Ishikawa (cell line): Measurements from ENCODE around the gene ZBTB5.
A peak's percentile ranks its signal among the peaks of the same experiment; 100 is the strongest.

Experiments used
- CEBPB ChIP-seq: IDR thresholded peaks from 2 replicates; pipeline ENCODE4 v1.6.1; 2012
- CREB1 ChIP-seq: IDR thresholded peaks from 2 replicates; pipeline ENCODE4 v1.6.1; 2012; ENCODE audit warnings: low read depth
- EGR1 ChIP-seq: IDR thresholded peaks from 2 replicates; pipeline ENCODE4 v1.6.1; 2012
- EP300 ChIP-seq: IDR thresholded peaks from 2 replicates; pipeline ENCODE4 v1.6.1; 2012; ENCODE audit warnings: borderline replicate concordance
- FOXM1 ChIP-seq: IDR thresholded peaks from 2 replicates; pipeline ENCODE4 v1.6.1; 2012; ENCODE audit warnings: low read depth, borderline replicate concordance
- MAX ChIP-seq: IDR thresholded peaks from 2 replicates; pipeline ENCODE4 v1.6.1; 2012
- NFIC ChIP-seq: IDR thresholded peaks from 2 replicates; pipeline ENCODE4 v1.6.1; 2012
- RAD21 ChIP-seq: IDR thresholded peaks from 2 replicates; pipeline ENCODE4 v1.6.1; 2012; ENCODE audit warnings: low read depth
- REST ChIP-seq: IDR thresholded peaks from 2 replicates; pipeline ENCODE4 v1.6.1; 2012; ENCODE audit warnings: low read depth, mild to moderate bottlenecking
- TAF1 ChIP-seq: IDR thresholded peaks from 2 replicates; pipeline ENCODE4 v1.6.1; 2012; ENCODE audit warnings: low read depth, mild to moderate bottlenecking
- TCF12 ChIP-seq: IDR thresholded peaks from 2 replicates; pipeline ENCODE4 v1.6.1; 2012; ENCODE audit warnings: low read depth
- TEAD4 ChIP-seq: IDR thresholded peaks from 2 replicates; pipeline ENCODE4 v1.6.1; 2012
- USF1 ChIP-seq: IDR thresholded peaks from 2 replicates; pipeline ENCODE4 v1.6.1; 2012
- YY1 ChIP-seq: IDR thresholded peaks from 2 replicates; pipeline ENCODE4 v1.6.1; 2012; ENCODE audit warnings: low read depth
- ZBTB7A ChIP-seq: IDR thresholded peaks from 2 replicates; pipeline ENCODE4 v1.6.1; 2012; ENCODE audit warnings: low read depth

The ZBTB5 gene

DNA sequence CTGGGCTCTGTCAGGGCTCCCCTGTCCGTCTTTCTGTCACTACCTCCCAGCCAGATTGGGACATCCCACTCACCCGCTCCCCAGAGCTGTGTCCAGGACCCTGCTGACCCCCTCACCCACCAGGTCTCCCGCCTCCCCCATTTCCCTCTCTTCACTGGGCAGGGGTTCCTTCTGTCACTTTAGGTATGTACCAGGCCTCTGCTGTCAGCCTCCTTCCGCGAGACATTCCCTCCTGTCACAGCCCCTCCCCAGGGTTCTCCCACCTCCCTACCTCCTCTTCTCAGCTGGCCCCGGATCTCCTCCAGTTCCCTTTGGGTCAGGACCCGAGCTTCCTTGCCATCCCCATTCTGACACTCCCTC, 21.0 kb upstream of the ZBTB5 start:
- TF ChIP-seq CREB1 (no peak), CEBPB (no peak), EGR1 (no peak)

DNA sequence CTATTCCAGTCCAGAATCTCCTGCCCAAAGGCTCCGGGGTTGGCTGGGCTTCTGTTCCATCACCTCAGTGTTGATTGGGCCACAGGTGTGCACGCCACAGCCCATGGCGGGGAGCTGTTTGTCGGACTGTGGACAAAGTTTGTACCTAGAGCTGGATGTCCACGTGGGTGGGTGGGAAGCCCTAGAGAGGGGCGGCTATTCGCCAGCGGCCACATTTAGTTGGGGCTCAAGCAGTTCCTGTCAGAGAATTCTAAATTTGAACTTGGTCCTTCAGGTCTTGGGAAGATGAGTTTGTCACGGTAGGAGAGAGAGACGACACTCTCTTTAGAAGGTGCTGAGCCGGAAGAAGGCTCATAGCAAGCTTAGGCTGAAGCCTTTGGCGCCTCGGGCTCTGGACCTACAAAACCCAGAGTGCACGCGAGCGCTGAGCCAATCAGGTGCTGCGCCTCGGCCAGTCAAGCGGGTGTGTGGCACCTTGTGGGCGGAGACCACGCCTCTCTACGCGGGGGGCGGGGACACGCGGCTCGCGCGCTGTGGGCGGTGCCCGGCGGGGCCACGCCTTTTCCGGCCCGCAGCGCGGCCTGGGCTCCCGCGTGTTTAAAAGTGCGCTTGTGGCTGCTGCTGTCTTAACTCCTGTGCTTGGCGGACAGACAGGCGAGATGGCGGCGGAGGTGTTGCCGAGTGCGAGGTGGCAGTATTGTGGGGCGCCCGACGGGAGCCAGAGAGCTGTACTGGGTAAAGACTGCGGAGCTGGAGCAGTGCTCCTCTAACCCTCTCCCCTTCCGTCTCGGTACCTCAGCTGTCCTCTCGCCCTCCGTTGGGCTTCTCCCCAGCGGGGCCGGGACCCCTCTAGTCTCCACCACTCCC, 20.4 kb upstream of the ZBTB5 start, which contains the start of gene POLR1E:
TSS of gene POLR1E (plus strand) at position 560 of the 867 bp plus-strand sequence. CDS start at position 660, 100 bp downstream.
- peak; percentile 84 for TF ChIP-seq EGR1
- TF ChIP-seq TAF1 = peak; percentile 88
- no peak for TF ChIP-seq EP300
- TF ChIP-seq YY1 = peak; percentile 62; the same call in 1 of the 2 replicates
- TF ChIP-seq NFIC = no peak
- peak; percentile 6; the same call in 1 of the 2 replicates for TF ChIP-seq CREB1
- TF ChIP-seq USF1 = peak; percentile 70
- TF ChIP-seq MAX = peak; percentile 87

- TF ChIP-seq TCF12 (no peak), REST (no peak), EGR1 (no peak), CREB1 (no peak), CEBPB (no peak), TAF1 (no peak), TEAD4 (no peak), EP300 (no peak), YY1 (no peak), MAX (no peak), FOXM1 (no peak), NFIC (no peak)
Observed at GRCh38 chr9:37480759-37481158, 15.5 kb upstream of the ZBTB5 start.

DNA sequence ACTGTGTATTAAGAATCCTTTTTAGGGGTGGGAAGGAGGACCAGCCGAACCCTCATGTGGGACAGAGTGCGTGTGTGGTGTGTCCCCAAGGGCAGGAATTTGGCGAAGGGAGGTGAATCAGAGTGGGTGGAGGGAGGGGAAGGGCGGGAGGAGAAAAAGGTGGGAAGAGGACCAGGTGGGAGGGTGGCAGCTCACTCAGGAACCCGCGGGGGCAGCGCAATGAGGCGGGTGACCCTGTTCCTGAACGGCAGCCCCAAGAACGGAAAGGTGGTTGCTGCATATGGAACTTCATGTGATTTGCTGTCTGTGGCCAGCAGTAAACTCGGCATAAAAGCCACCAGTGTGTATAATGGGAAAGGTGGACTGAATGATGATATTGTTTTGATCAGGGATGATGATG, 11.7 kb upstream of the ZBTB5 start:
- TF ChIP-seq RAD21 (no peak), FOXM1 (no peak), TCF12 (no peak)

GRCh38 chr9:37474438-37474837, 9.2 kb upstream of the ZBTB5 start:
- no peak for TF ChIP-seq USF1
- TF ChIP-seq TEAD4 = no peak
- TF ChIP-seq NFIC = no peak
- TF ChIP-seq EP300 = no peak
- no peak for TF ChIP-seq TAF1
- TF ChIP-seq CEBPB = no peak
- TF ChIP-seq EGR1 = no peak
- TF ChIP-seq FOXM1 = no peak
- no peak for TF ChIP-seq ZBTB7A
- TF ChIP-seq YY1 = no peak
- TF ChIP-seq TCF12 = no peak
- no peak for TF ChIP-seq MAX
- no peak for TF ChIP-seq REST
- no peak for TF ChIP-seq RAD21

DNA sequence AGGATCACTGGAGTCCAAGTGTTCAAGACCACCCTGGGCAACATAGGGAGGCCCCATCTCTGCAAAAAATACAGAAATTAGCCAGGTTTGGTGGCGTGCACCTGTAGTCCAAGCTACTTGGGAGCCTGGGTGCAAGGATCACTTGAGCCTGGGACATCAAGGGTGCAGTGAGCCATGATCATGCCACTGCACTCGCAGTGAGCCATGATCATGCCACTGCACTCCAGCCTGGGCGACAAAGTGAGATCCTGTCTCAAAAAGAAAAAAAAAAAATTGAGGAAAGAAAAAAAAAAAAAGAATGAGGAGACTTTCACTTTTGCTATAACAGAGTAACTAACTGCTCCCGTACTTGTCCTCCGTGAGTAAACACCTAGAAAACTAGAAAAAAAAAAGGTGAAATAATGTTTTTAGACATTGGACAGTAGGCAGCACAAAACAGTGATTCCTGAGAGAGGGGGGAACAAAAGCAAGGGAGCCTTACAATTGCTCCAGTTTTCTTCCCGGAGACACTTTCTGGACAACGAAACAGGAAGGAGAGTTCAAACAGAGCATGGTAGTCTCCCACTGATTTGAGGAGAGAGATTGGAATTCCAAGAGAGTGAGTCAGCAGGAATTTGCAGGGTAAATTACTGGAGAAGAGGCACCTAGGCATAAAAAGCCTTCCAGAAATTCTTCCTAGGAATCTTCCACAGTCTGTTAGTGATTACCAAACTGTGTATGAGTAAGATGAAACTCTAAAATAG, 6.9 kb upstream of the ZBTB5 start:
- TF ChIP-seq MAX = peak; percentile 62
- TF ChIP-seq EGR1 = no peak
- no peak for TF ChIP-seq USF1
- TF ChIP-seq ZBTB7A = no peak
- peak; percentile 58 for TF ChIP-seq YY1
- peak; percentile 71 for TF ChIP-seq FOXM1
- no peak for TF ChIP-seq REST
- no peak for TF ChIP-seq CREB1
- TF ChIP-seq TEAD4 = peak; percentile 99
- TF ChIP-seq NFIC = peak; percentile 57
- TF ChIP-seq CEBPB = 0 out of 2 replicates have a peak, but pooled peaks have one; percentile 44
- peak; percentile 71 for TF ChIP-seq TCF12
- TF ChIP-seq RAD21 = peak; percentile 7; the same call in 1 of the 2 replicates
- peak; percentile 29; the same call in 1 of the 2 replicates for TF ChIP-seq TAF1
- TF ChIP-seq EP300 = peak; percentile 78; the same call in 1 of the 2 replicates
